Measurements from ENCODE around the gene PPFIA1. TPM values are rescaled to one million over a fixed set of nuclear protein-coding genes. Genes with fewer than 3 reads are reported as not detected.

Gene PPFIA1
- polyA plus RNA-seq, 1 experiment, result 62.7 TPM

DNA sequence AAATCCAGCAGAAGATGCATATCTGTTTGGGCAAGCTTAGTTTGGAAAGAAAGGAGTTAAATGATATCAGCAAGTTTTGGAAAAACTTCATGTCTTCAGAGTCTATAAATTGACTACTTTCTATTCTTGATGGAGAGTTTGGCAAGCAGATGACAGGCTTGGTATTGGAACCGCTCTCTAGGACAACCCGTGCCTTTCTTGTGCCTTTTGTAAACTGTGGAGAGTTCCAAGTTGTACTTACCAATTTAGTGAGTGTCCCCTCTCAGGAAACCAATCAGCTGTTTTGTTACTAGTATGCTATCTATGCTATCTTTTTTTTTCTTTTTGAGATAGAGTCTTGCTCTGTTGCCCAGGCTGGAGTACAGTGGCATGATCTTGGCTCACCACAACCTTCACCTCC, 84.1 kb downstream of the PPFIA1 start:
- H3K4me3 ChIP-seq (ENCODE audit: low read depth, low read length), result no peak overlapping the region
- peaks cover 15% of the 10 kb centered on the region for H3K36me3 ChIP-seq (ENCODE audit: control insufficient read depth, insufficient read depth, low read length)
- TF ChIP-seq, protein P1, sequence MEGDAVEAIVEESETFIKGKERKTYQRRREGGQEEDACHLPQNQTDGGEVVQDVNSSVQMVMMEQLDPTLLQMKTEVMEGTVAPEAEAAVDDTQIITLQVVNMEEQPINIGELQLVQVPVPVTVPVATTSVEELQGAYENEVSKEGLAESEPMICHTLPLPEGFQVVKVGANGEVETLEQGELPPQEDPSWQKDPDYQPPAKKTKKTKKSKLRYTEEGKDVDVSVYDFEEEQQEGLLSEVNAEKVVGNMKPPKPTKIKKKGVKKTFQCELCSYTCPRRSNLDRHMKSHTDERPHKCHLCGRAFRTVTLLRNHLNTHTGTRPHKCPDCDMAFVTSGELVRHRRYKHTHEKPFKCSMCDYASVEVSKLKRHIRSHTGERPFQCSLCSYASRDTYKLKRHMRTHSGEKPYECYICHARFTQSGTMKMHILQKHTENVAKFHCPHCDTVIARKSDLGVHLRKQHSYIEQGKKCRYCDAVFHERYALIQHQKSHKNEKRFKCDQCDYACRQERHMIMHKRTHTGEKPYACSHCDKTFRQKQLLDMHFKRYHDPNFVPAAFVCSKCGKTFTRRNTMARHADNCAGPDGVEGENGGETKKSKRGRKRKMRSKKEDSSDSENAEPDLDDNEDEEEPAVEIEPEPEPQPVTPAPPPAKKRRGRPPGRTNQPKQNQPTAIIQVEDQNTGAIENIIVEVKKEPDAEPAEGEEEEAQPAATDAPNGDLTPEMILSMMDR (IDR thresholded peaks at IDR 0.05; ENCODE audit: insufficient read depth, low read depth, low read length), result no peak
- ChIA-PET CTCF (interaction anchor here (1.3 kb wide), 1 partner anchor 12 kb away, joined by 3 read pairs; no protein-coding TSS in a partner anchor), POLR2A (no interaction called here)
- DNase-seq (ENCODE audit: low read depth), result no peak
- H3K27me3 ChIP-seq (ENCODE audit: control insufficient read depth, insufficient read depth, low read length), result no peaks in the 10 kb centered on the region

DNA sequence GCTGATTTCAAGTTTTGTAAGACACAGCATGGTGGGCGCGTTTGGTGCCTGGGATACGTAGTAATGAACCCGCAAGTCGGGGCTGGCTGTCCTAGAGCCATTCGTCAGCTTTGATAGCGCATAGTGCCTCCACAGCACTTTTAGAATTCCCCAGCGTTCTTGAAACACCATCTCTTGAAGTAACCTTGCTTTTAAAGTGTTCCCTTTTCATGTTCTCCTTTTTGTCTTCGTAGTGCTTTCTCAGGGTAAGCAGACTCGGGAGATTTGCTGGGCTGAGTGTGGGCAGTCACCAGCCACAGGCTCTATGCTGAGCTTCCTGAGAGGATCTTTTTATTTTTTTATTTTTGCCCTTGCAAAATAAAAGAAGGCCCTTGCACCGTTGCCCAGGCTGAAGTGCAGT, 88.3 kb downstream of the PPFIA1 start:
- no peak overlapping the region for H3K4me3 ChIP-seq (ENCODE audit: low read depth, low read length)
- TF ChIP-seq, protein P1 (IDR thresholded peaks at IDR 0.05; ENCODE audit: insufficient read depth, low read depth, low read length), result no peak
- H3K27me3 ChIP-seq (ENCODE audit: control insufficient read depth, insufficient read depth, low read length), result no peaks in the 10 kb centered on the region
- DNase-seq (ENCODE audit: low read depth), result no peak
- POLR2A ChIA-PET, result no interaction called here
- H3K36me3 ChIP-seq (ENCODE audit: control insufficient read depth, insufficient read depth, low read length), result peaks cover 20% of the 10 kb centered on the region
- CTCF ChIA-PET, result interaction anchor here (1.0 kb wide), 1 partner anchor 11 kb away, joined by 3 read pairs; no protein-coding TSS in a partner anchor

DNA sequence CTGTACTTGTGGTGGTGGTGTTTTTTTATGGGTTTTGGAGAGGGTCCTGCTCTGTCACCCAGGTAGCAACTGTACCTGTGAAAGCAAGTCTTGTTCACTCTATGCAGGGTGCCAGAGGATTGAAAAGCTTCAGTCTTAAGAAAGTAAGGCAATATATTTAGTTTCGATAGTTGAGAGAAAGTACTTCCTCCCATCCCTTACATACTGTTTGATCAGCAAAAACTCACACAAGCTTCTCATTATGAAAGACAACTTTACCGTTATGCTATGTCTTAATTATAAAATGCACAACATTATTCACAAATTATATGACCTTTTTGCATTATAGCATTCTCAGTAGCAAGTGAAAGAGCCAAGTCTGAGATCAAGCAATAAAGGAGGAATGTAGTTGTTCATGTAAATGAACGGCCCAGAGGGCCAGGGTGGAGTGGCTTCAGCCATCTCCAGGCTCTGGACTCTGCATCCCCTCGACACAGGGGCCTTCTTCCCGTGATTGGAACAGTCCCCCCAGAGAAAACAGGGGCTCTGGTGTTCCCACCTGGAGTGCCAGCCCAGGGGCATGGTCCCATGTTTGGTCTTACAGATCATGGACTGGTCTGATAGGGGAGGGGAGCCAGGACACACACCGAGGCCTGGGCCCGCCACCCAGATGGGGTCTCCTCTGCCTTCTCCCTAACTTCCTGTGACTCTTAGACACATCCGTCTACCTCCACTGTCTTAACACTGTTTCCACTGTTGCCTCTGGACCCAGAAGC, 89.1 kb downstream of the PPFIA1 start:
- POLR2A ChIA-PET, result no interaction called here
- TF ChIP-seq, protein P1 (IDR thresholded peaks at IDR 0.05; ENCODE audit: insufficient read depth, low read depth, low read length), result no peak

DNA sequence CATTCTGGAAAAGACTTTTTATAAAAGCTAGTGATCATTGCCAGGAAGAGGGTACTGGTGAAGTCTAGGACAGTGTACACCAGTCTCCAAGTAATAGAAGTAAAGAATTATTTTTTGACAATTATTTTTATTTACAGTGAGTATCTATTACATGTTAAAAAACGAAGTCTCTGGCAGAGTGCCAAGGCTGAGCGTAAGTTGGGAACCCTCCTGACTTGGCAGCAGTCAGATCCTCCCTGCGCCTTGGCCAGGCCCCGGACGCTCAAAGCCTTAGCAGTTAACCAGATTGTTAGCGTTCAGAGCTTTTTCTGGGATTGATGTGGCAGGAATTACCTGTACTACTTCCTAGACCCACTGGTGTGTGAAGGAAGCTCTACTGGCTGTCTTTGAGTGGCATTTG, 89.7 kb downstream of the PPFIA1 start:
- Histone ChIP-seq H3K36me3 (ENCODE audit: control insufficient read depth, insufficient read depth, low read length) (peaks cover 14% of the 10 kb centered on the region), H3K27me3 (ENCODE audit: control insufficient read depth, insufficient read depth, low read length) (no peaks in the 10 kb centered on the region), H3K4me3 (ENCODE audit: low read depth, low read length) (no peak overlapping the region)
- ChIA-PET POLR2A (no interaction called here), CTCF (no interaction called here)
- TF ChIP-seq, protein P1 (IDR thresholded peaks at IDR 0.05; ENCODE audit: insufficient read depth, low read depth, low read length), result no peak
- DNase-seq (ENCODE audit: low read depth), result no peak

More for the DNA sequence above, 89.1 kb downstream of the PPFIA1 start:
- no peak for DNase-seq (ENCODE audit: low read depth)
- Histone ChIP-seq H3K4me3 (ENCODE audit: low read depth, low read length) (no peak overlapping the region), H3K36me3 (ENCODE audit: control insufficient read depth, insufficient read depth, low read length) (peaks cover 16% of the 10 kb centered on the region), H3K27me3 (ENCODE audit: control insufficient read depth, insufficient read depth, low read length) (no peaks in the 10 kb centered on the region)
- CTCF ChIA-PET, result no interaction called here

DNA sequence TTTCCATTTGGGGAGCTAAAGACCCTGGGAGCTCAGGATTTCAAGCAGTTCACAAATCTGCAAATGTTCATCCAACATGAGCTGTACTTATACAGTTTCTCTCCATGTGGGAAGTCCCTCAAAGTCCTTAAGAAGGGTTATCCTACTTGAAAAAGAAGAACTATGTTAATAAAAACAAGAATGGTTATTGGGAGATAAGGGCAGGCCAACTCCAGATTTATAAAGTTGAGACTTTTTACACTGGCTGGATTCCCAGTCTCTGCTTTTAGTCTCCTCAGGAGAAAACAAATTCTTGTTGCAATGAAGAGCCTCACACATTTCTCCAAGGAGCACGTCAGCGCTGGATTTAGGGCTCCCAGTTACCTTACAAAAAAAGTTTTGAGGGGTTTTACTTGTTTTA, 93.7 kb downstream of the PPFIA1 start:
- ChIA-PET POLR2A (no interaction called here), CTCF (no interaction called here)
- TF ChIP-seq, protein P1 (IDR thresholded peaks at IDR 0.05; ENCODE audit: insufficient read depth, low read depth, low read length), result no peak
- DNase-seq (ENCODE audit: low read depth), result no peak
- no peak overlapping the region for H3K4me3 ChIP-seq (ENCODE audit: low read depth, low read length)
- H3K36me3 ChIP-seq (ENCODE audit: control insufficient read depth, insufficient read depth, low read length), result peaks cover 6% of the 10 kb centered on the region
- no peaks in the 10 kb centered on the region for H3K27me3 ChIP-seq (ENCODE audit: control insufficient read depth, insufficient read depth, low read length)
